Endometrial microvascular endothelial cells (primary cell): ENCODE measurements around the gene FANCD2. TPM values are rescaled to one million over a fixed set of nuclear protein-coding genes. Genes with fewer than 3 reads are reported as not detected.
"Not testable (repeated sequence)": the region's sequence is repeated elsewhere in the genome, so short reads cannot be mapped to it uniquely, and the experiment has no call there.

ENCODE experiments used
- in situ Hi-C: cut with HindIII; loops from 2 replicates; pipeline ENCODE4 v1.10.0; 2017; ENCODE audit warnings: low sequenced_read_pairs, low pct_unique_long_range_greater_than_20kb; ENCODE audit errors: inconsistent ontology term
- total RNA-seq: library from RNA; depleted of rRNA; stranded (reverse); fragments of >200 nt; gene quantifications from one replicate; pipeline ENCODE4 v1.2.3, GENCODE V29; 2015; ENCODE audit errors: inconsistent ontology term

The FANCD2 gene
- total RNA-seq, 1 donor from 2014 or later = 71.3 TPM

DNA sequence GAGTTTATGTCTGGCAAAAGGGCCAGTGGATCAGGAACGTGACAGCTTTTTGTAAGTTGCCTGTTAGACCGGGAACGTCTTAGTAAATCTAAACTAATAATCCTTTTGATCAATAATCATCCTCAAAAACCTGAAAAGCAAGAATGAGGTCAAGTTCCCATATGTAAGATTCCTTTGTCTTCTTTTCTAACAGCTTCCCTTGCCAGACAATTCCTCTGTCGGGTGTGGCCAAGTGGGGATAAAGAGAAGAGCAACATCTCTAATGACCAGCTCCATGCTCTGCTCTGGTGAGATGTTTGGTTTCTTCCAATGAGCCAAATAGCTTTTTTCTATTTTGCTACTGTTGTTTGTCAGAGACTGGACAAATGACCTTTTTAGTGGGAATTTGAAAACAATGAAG, 62.0 kb downstream of the FANCD2 start:
- in situ Hi-C loops = no loop called here

DNA sequence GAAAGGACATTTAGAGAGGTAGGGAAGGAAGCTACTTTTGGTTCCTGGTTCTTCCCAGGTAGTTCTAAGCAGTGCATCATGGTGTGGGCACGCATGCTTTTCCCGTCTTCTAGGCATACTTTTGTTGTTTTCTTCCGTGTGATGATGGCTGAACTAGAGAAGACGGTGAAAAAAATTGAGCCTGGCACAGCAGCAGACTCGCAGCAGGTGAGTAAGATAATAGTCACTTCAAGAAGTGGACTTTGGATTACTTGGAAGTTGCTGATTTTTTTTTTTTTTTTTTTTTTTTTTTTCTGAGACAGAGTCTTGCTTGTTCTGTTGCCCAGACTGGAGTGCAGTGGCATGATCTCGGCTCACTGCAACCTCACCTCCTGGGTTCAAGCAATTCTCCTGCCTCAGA, 63.9 kb downstream of the FANCD2 start:
- in situ Hi-C loops = no loop called here

DNA sequence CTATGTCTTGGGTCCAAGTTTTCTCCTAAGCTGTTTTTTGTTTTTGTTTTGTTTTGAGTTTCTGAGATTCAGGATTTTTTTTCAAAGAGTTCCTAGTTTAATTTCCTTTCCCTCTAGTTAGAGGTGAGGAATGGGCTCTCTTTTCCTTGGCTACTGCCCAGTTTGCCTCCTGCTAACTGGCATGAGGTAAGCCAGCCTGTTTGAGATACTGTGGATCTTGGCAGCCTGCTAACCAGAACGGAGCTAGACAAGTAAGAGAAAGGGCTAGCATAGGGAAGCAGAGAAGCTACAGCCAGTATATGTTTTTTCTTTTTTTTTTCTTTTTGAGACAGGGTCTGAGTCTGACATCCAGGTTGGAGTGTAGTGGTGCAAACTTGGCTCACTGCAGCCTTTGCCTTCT, 64.5 kb downstream of the FANCD2 start:
- in situ Hi-C loops = not testable (repeated sequence)

DNA sequence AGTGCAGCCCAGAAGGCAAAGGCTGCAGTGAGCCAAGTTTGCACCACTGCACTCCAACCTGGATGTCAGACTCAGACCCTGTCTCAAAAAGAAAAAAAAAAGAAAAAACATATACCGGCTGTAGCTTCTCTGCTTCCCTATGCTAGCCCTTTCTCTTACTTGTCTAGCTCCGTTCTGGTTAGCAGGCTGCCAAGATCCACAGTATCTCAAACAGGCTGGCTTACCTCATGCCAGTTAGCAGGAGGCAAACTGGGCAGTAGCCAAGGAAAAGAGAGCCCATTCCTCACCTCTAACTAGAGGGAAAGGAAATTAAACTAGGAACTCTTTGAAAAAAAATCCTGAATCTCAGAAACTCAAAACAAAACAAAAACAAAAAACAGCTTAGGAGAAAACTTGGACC, 65.2 kb downstream of the FANCD2 start:
- in situ Hi-C loops = not testable (repeated sequence)

DNA sequence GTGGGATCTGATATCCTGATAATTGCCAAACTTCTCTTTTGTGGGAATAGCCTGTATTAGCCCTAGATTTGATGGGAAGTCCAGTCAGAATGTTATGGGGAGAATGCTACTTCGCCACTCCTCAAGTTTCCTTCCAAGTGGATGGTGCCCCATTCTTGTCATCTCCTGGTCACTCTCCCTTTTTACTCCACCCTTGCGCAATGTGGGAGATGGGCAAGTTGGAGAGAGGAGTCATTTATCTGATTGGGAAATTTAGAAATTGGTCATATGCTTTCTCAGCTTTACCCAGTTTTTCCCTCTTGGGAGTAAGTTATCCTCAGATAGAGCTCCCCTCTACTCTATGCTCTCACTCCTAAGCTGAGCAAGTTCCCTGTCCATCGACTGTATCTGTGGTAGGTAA, 67.4 kb downstream of the FANCD2 start:
- in situ Hi-C loops = no loop called here

DNA sequence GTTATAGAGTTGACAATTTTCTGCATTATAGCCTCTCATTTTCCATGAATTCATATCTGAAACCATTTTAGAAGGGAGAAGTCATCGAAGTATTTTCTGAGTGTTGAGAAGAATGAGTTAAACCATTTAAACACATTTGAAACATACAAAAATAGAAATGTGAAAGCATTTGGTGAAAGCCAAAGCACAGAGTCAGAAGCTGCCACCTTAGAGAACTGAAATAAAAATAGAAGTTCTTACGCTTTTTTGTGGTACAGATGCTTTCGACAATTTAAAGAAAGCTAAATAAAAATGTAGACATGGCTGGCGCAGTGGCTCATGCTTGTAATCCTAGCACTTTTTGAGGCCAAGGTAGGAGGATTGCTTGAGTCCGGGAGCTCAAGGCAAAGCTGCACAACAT, 72.8 kb downstream of the FANCD2 start:
- in situ Hi-C loops = no loop called here

DNA sequence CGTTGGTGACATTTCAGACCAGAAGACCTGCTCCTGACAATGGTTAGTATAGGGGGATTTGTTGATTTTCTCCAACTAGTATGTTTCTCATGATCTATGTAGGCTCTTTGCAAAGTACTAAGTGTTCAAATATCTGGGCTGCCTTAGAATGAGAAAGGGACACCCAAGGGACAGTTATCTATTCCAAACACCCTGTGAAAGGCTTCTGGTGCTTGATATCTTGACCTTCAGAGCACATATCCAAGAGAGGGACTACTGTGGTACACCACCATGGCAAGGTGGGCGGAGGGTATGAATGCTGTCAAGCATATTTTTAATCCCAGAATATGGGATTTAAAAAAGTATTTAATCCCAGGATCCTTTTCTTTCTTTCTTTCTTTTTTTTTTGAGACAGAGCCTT, 80.7 kb downstream of the FANCD2 start:
- in situ Hi-C loops = no loop called here

DNA sequence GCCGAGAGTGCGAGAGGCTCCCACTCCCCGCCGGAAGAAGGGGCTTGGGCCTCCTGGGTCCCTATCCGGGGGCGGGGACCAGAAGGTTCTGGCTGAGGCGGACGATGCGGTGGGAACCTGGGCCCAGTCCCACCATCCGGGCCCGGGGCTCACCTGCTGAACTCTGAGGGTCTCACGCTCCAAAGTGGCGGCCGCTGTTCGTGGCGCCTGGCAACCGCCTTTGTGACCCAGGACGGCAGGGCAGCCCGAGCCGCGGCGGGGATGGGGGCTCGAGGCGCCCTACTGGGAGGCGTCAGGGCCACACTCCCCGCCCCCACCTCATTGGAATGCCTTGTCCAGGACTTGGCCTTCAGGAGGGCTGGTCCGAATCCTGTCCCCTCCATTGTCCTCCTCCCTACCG, 81.9 kb downstream of the FANCD2 start, which contains the start of gene FANCD2OS:
Gene FANCD2OS (minus strand): TSS at position 165 of the 400 bp plus-strand sequence. CDS start 3,481 bp downstream, outside the sequence.
- in situ Hi-C loops = no loop called here

DNA sequence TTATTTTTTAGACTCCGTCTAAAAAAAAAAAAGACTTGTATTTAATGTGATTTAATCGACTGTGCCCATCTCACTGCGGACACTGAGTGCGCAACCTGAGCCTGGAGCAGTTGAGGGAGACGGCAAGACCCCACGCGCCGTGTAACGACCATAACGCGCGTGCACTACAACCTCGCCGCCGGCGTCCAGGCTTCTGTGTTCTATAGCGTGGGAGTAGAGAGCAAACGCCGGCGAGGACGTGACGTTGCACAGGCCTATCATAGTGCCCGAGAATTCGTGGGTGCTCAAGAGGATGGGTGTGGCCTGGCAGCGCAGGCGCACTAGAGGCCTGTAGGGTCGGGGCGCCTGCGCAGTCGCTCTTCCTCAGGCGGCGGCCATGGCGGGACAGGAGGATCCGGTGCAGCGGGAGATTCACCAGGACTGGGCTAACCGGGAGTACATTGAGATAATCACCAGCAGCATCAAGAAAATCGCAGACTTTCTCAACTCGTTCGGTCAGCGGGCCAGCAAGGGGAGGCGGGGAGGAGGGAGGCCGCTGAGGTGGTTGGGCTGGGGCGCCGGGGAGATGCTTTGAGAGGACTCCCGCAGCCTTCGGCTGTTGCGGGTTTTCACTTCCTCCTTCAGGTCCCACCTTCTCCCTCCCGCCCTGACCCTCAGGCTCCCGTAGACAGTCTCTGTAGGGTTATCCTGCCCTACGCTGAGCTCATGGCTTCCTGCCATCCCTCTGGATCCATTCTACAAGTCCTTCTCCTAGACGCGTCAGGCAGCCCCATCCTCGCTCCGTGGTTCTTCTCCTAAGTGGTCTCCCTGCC, 89.3 kb downstream of the FANCD2 start, which contains the start of gene BRK1:
Gene BRK1 (plus strand): TSS at position 350 of the 812 bp plus-strand sequence. CDS start 27 bp downstream, at position 377.
- in situ Hi-C loops = no loop called here

DNA sequence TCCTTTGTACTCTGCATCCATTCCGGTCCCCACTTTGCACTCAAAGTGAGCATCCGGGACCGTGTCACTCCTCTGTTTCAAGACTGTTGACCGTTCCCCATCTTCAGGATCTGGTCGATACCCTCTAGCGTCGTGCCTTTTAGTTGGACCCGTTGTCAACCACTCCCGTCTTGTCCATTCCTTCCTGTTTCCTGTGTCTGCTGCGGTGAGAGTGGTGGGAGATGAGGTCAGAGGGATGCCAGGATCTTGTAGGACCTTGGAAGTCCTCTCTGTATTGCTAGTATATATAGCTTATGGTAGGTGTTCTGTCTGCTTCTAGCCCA, 89.9 kb downstream of the FANCD2 start:
- in situ Hi-C loops = no loop called here

DNA sequence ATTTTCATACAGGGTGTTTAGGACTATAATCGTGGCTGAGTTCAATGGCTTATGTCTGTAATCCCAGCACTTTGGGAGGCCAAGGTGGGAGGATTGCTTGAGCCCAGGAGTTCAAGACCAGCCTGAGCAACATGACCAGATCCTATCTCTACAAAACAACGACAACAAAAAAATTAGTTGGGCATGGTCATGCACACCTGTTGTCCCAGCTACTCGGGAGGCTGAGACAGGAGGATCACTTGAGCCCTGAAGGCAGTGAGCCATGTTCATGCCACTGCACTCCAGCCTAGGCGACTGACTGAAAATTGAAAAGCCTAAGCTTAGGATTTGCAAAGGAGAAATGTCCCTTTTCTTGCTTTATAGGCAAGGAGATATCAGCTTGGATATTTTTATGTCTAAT, 90.7 kb downstream of the FANCD2 start:
- in situ Hi-C loops = no loop called here

DNA sequence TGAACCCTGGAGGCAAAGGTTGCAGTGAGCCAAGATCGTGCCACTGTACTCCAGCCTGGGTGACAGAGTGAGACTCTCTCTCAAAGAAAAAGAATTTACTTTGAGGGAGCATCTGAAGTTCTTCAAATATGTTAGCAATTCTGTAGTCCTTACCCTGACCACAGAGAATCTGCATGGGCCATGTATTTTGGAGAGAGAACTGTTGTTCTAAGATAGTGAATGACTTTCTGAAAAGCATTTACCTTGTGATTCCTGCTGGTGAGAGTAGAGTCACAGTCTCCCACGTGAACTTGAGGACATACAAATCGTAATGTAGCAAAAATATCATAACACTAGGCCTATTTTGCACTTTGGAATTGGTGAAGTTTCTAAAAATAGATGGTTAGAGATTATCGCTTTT, 93.1 kb downstream of the FANCD2 start:
- in situ Hi-C loops = no loop called here

DNA sequence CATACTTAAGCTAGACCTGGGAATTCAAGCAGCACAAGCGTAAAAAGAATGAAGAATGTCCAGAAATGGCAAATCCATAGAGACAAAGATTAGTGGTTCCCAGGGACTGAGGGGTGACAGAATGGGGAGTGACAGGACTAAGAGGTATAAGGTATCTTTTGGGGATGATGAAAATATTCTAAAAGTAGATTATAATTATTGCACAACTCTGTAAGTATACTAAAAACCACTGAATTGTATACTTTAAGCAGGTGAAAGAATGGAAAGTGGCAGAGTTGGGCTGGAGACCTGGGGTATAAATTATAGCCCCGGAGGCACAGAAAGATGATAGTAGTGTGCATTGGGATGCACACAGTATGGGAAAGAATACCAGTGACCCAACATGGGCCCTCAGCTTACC, 94.8 kb downstream of the FANCD2 start:
- in situ Hi-C loops = no loop called here

DNA sequence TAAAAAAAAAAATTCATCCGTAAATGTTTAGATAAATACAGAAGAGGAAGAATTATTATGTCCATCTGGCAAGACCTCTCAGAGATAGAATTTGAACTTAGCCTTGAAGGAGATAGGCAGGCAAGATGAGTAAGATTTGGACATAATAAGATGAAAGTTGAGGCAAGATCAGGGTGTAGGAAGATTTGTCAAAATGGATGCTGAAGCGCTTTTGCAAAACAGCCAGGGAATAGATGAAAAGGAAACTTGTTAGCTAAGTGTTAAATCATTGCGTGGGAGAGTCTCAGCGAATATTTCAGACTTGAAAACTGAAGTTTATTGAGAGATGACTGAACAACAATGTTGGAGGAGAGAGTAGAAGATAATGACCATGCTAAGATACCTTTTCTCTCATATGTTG, 96.5 kb downstream of the FANCD2 start:
- in situ Hi-C loops = no loop called here

DNA sequence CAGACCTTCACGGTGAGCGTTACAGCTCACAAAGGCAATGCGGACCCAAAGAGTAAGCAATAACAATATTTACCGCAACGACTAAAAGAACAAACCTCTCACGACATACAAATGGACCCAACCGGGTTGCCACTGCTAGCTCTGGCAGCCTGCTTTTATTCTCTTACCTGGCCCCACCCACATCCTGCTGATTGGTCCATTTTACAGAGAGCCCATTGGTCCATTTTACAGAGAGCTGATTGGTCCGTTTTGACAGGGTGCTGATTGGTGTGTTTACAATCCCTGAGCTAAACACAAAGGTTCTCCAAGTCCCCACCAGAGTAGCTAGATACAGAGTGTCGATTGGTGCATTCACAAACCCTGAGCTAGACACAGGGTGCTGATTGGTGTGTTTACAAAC, 109.6 kb downstream of the FANCD2 start:
- in situ Hi-C loops = not testable (repeated sequence)

DNA sequence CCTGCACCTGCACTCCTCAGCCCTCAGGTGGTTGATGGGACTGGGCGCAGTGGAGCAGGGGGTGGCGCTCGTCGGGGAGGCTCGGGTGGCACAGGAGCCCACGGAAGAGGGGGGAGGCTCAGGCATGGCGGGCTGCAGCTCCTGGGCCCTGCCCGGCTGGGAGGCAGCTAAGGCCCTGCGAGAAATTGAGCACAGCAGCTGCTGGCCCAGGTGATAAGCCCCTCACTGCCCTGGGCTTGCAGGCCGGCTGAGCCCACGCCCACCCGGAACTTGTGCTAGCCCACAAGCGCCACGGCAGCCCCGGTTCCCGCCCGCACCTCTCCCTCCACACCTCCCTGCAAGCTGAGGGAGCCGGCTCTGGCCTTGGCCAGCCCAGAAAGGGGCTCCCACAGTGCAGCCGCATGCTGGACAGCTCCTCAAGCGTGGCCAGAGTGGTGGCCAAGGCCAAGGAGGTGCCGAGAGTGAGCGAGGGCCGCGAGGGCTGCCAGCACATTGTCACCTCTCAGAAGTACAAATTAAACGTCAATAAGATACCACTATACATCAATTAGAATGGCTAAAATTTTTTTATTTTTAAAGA, 110.3 kb downstream of the FANCD2 start:
- in situ Hi-C loops = no loop called here

DNA sequence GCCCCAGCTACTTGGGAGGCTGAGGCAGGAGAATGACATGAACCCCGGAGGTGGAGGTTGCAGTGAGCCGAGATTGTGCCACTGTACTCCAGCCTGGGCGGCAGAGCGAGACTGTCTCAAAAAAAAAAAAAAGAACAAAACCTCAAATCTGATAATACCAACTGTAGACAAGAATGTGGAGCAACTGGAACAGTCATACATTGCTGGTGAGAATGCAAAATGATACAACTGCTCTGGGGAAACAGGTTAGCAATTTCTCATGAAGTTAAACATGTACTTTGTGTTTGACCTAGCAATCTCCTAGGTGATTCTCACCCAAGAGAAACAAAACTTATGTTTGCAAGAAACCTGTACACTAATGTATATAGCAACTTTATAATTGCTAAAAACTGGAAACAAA, 110.9 kb downstream of the FANCD2 start:
- in situ Hi-C loops = no loop called here

DNA sequence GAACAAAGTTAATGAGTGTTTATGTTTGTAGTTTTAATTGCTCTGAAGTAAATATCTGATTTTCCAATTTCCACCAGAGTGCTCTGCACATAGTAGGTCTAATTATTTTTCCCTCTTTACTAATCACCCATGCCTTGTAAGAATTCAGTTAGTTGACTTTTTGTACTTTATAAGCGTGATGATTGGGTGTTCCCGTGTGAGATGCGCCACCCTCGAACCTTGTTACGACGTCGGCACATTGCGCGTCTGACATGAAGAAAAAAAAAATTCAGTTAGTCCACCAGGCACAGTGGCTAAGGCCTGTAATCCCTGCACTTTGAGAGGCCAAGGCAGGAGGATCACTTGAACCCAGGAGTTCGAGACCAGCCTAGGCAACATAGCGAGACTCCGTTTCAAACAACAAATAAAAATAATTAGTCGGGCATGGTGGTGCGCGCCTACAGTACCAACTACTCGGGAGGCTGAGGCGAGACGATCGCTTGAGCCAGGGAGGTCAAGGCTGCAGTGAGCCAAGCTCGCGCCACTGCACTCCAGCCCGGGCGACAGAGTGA, 114.8 kb downstream of the FANCD2 start:
- in situ Hi-C loops = no loop called here

DNA sequence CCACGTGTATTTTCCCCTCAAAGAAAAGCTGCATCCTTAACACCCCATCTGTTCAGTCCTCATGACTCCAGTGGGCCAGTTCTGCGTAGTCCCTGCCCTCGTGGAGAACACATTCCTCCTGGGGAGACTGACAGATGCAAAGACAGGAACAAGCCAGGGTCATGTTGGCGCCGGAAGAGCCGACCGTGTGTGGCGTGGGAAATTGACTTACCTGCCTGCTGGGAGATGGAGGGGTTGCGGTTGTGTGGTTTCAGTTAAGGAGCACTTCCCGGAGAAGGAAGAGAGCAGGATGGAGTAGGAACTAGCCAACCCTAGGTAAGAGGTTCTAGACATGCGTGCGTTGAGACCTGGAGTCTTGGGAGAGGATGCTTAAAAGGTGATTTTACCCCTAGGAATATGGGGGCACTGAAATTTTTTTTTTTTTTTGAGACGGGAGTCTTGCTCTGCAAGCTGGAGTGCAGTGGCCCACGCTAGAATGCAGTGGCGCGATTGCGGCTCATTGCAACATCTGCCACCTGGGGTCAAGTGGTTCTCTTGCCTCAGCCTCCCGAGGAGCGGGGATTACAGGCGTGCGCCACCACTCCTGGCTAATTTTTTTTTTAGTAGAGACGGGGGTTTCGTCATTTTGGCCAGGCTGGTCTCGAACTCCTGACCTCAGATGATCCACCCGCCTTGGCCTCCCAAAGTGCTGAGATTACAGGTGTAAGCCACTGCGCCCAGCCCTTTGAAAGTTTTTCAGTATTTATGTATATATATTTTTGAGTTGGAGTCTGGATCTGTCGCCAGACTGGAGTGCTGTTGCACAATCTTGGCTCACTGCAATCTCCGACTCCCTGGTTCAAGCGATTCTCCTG, 116.7 kb downstream of the FANCD2 start:
- in situ Hi-C loops = no loop called here
